A549 (cell line): ENCODE measurements around the gene TCF20. TPM values are rescaled to one million over a fixed set of nuclear protein-coding genes. Genes with fewer than 3 reads are reported as not detected.

ENCODE experiments used
- ATAC-seq, 2 experiments: fragments of 200-7000 bp in 1 of 2; fragments of >200 bp in 1 of 2; cut with Nextera tagmentation in 1 of 2; cut with Tn5 transposase in 1 of 2; 3 replicates each; pipeline versions ENCODE4 v1.8.0 to v1.9.1; 2018 to 2020; ENCODE audit warnings: mild to moderate bottlenecking in 1 of 2, moderate library complexity in 1 of 2
- CTCF ChIA-PET: fragments of 300-600 bp; sonication (Branson Sonifier 250); formaldehyde crosslinking; extraction: SDS; loops from one replicate; lab custom pipeline; 2021; ENCODE audit warnings: antibody characterized with exemption, inconsistent platforms; lab: Yijun Ruan, JAX
- POLR2A ChIA-PET: fragments of 350-600 bp; formaldehyde crosslinking; extraction: SDS; loops from one replicate; lab custom pipeline; 2021; ENCODE audit warnings: antibody characterized with exemption, inconsistent platforms; lab: Yijun Ruan, JAX
- DNase-seq, 2 experiments: peaks; one replicate each; pipeline versions ENCODE4 v3.0.0 to v3.0.0-alpha.2; 2011 to 2016; ENCODE audit warnings: low read depth in 1 of 2, low spot score in 1 of 2
- FAIRE-seq: peaks from 2 replicates; lab custom pipeline; 2011; peaks lifted over from hg19 to GRCh38; lab: Jason Lieb, UNC
- H3K27ac ChIP-seq, 2 experiments: fragments of >200 bp; sonication (Bioruptor Twin); formaldehyde crosslinking; 3 replicates each; pipeline ENCODE4 v1.5.1; 2016 to 2017
- H3K4me1 ChIP-seq: fragments of >200 bp; sonication (Bioruptor Twin); formaldehyde crosslinking; 3 replicates; pipeline ENCODE4 v1.6.1; 2016
- H3K4me2 ChIP-seq: fragments of >200 bp; sonication (Bioruptor Twin); formaldehyde crosslinking; 3 replicates; pipeline ENCODE4 v1.6.1; 2016
- H3K4me3 ChIP-seq: fragments of >200 bp; sonication (Bioruptor Twin); formaldehyde crosslinking; 3 replicates; pipeline ENCODE4 v1.5.1; 2016
- H3K9me3 ChIP-seq: fragments of >200 bp; sonication (Bioruptor Twin); formaldehyde crosslinking; 3 replicates; pipeline ENCODE4 v1.6.1; 2016
- ATOH8 ChIP-seq: fragments of 250-450 bp; sonication (Bioruptor Pico); IDR thresholded peaks from 2 replicates; pipeline ENCODE4 v1.5.0; 2020; ENCODE audit warnings: low read depth, mild to moderate bottlenecking, moderate library complexity
- BCL3 ChIP-seq: fragments of >200 bp; sonication (Bioruptor Twin); formaldehyde crosslinking; IDR thresholded peaks from 3 replicates; pipeline ENCODE4 v1.6.1; 2016
- BHLHE40 ChIP-seq: IDR thresholded peaks from 2 replicates; pipeline ENCODE4 v1.6.1; 2012; ENCODE audit warnings: low read depth, low read length, inconsistent platforms
- CBX2 ChIP-seq: fragments of 200-600 bp; sonication (generic); IDR thresholded peaks from 2 replicates; pipeline ENCODE4 v1.6.1; 2016; ENCODE audit warnings: low read depth, mild to moderate bottlenecking, borderline replicate concordance
- CBX8 ChIP-seq: fragments of 200-600 bp; sonication (generic); IDR thresholded peaks from 2 replicates; pipeline ENCODE4 v1.6.1; 2016
- CEBPB ChIP-seq, 2 experiments: fragments of >200 bp in 1 of 2; sonication (Bioruptor Twin) in 1 of 2; formaldehyde crosslinking in 1 of 2; IDR thresholded peaks; 2 replicates each; pipeline ENCODE4 v1.6.1; 2012 to 2016
- CHD2 ChIP-seq: fragments of 150-350 bp; IDR thresholded peaks from 2 replicates; pipeline ENCODE4 v1.6.1; 2014; ENCODE audit warnings: low read length; ENCODE audit not compliant: partially characterized antibody
- CTCF ChIP-seq: fragments of >200 bp; sonication (Bioruptor Twin); formaldehyde crosslinking; IDR thresholded peaks from 3 replicates; pipeline ENCODE4 v1.5.1; 2016
- EHMT2 ChIP-seq: fragments of 200-600 bp; sonication (generic); IDR thresholded peaks from 2 replicates; pipeline ENCODE4 v1.6.1; 2016; ENCODE audit warnings: antibody characterized with exemption, low read depth, mild to moderate bottlenecking, moderate library complexity
- ESRRA ChIP-seq: fragments of 150-350 bp; IDR thresholded peaks from 2 replicates; pipeline ENCODE4 v1.6.1; 2014; ENCODE audit warnings: mild to moderate bottlenecking, low read length, borderline replicate concordance
- FOSB ChIP-seq: fragments of 250-450 bp; sonication (Bioruptor Pico); IDR thresholded peaks from 2 replicates; pipeline ENCODE4 v1.5.0; 2020; ENCODE audit warnings: mild to moderate bottlenecking, moderate library complexity
- FOSL2 ChIP-seq, 2 experiments: fragments of 450-650 bp in 1 of 2; fragments of >200 bp in 1 of 2; sonication (Bioruptor Twin) in 1 of 2; formaldehyde crosslinking; IDR thresholded peaks; 2 replicates each; pipeline versions ENCODE4 v1.5.0 to v1.6.1; 2016 to 2020; ENCODE audit warnings: mild to moderate bottlenecking in 1 of 2, moderate library complexity in 1 of 2
- HES2 ChIP-seq: fragments of >200 bp; sonication (Bioruptor Twin); formaldehyde crosslinking; IDR thresholded peaks from 2 replicates; pipeline ENCODE4 v1.6.1; 2016
- HOXA7 ChIP-seq: fragments of 250-450 bp; sonication (Bioruptor Pico); IDR thresholded peaks from 2 replicates; pipeline ENCODE4 v1.5.0; 2020; ENCODE audit warnings: mild to moderate bottlenecking, moderate library complexity
- HOXB13 ChIP-seq: fragments of 250-450 bp; sonication (Bioruptor Pico); IDR thresholded peaks from 2 replicates; pipeline ENCODE4 v1.5.0; 2020; ENCODE audit warnings: low read depth, mild to moderate bottlenecking, moderate library complexity
- KDM1A ChIP-seq: fragments of 200-600 bp; sonication (generic); IDR thresholded peaks from 2 replicates; pipeline ENCODE4 v1.6.1; 2016; ENCODE audit warnings: low read depth, mild to moderate bottlenecking
- MAFK ChIP-seq: fragments of 450-650 bp; IDR thresholded peaks from 2 replicates; pipeline ENCODE4 v1.6.1; 2014; ENCODE audit not compliant: partially characterized antibody
- MAX ChIP-seq: IDR thresholded peaks from 2 replicates; pipeline ENCODE4 v1.6.1; 2012
- PHF8 ChIP-seq: fragments of 200-600 bp; sonication (generic); IDR thresholded peaks from 2 replicates; pipeline ENCODE4 v1.6.1; 2016; ENCODE audit warnings: low read depth, mild to moderate bottlenecking, antibody characterized with exemption, moderate library complexity, borderline replicate concordance
- POLR2A ChIP-seq: IDR thresholded peaks from 2 replicates; pipeline ENCODE4 v1.6.1; 2012; ENCODE audit warnings: mild to moderate bottlenecking, low read length
- RCOR1 ChIP-seq: fragments of 150-350 bp; IDR thresholded peaks from 2 replicates; pipeline ENCODE4 v1.6.1; 2014; ENCODE audit warnings: antibody characterized with exemption, low read length, low read depth
- REST ChIP-seq: fragments of 200-600 bp; sonication (generic); IDR thresholded peaks from 2 replicates; pipeline ENCODE4 v1.6.1; 2016; ENCODE audit warnings: antibody characterized with exemption, mild to moderate bottlenecking, moderate library complexity
- SMC3 ChIP-seq: fragments of >200 bp; sonication (Bioruptor Twin); formaldehyde crosslinking; IDR thresholded peaks from 3 replicates; pipeline ENCODE4 v1.6.1; 2018; ENCODE audit warnings: inconsistent platforms
- SREBF2 ChIP-seq: fragments of 450-650 bp; IDR thresholded peaks from 2 replicates; pipeline ENCODE4 v1.6.1; 2014; ENCODE audit warnings: mild to moderate bottlenecking, moderate library complexity
- ZFP36 ChIP-seq: fragments of 450-650 bp; IDR thresholded peaks from 2 replicates; pipeline ENCODE4 v1.6.1; 2014; ENCODE audit warnings: borderline replicate concordance; ENCODE audit not compliant: partially characterized antibody
- ZNF302 ChIP-seq: fragments of 250-450 bp; sonication (Bioruptor Pico); IDR thresholded peaks from 2 replicates; pipeline ENCODE4 v1.9.0; 2021; ENCODE audit warnings: inconsistent platforms, mild to moderate bottlenecking, moderate library complexity
- ZSCAN20 ChIP-seq: fragments of 250-450 bp; sonication (Bioruptor Pico); IDR thresholded peaks from 2 replicates; pipeline ENCODE4 v1.8.0; 2022; ENCODE audit warnings: mild to moderate bottlenecking, moderate library complexity
- WGBS: methylation state at CpG from one replicate; pipeline ENCODE4 v1.1.6; 2017; ENCODE audit errors: missing lambda C conversion rate; 5-methylcytosine and 5-hydroxymethylcytosine counted together
- polyA plus RNA-seq, 4 experiments: library from polyadenylated mRNA; depleted of rRNA in 3 of 4; stranded (reverse); fragments of >200 nt; fragmentation: RNase III in 1 of 4; extraction: RNeasy Plus Mini Kit Qiagen cat#74134 plus additional on column Dnase treatment in 1 of 4; gene quantifications; 2 replicates in 3 of 4; 3 replicates in 1 of 4; pipeline ENCODE4 v1.2.3, GENCODE V29; 2011 to 2017

Gene TCF20
- polyA plus RNA-seq, 2 of the 4 experiments (the other 2 are of a cell fraction) = 11.9 to 16.5 TPM

- FAIRE-seq (no peak), DNase-seq (no peak), ATAC-seq (no peak)
- WGBS = 50% methylated on average over 1 of the region's 2 CpGs
- no peak overlapping the region for H3K4me3 ChIP-seq
- no peaks in the 10 kb centered on the region for H3K9me3 ChIP-seq
- POLR2A ChIA-PET = no interaction called here
- TF ChIP-seq HES2 (no peak), HOXB13 (CRISPR knock-in tag) (no peak), ESRRA (no peak), BHLHE40 (no peak), MAFK (no peak), CBX2 (no peak), CEBPB (IDR thresholded peaks at IDR 0.05) (no peak), ZSCAN20 (CRISPR knock-in tag) (no peak), REST (no peak), CBX8 (no peak), SREBF2 (no peak), MAX (no peak), HOXA7 (CRISPR knock-in tag) (no peak), FOSL2 (IDR thresholded peaks at IDR 0.05) (no peak), FOSL2 (CRISPR knock-in tag; IDR thresholded peaks at IDR 0.05) (no peak)
- H3K4me1 ChIP-seq = peaks cover 5% of the 10 kb centered on the region; the same call in 1 of the 3 replicates
- H3K27ac ChIP-seq = no peak overlapping the region
- no peak overlapping the region for H3K4me2 ChIP-seq
- CTCF ChIA-PET = interaction anchor here (0.7 to 1.7 kb wide), 5 partner anchors 10 to 140 kb away, joined by 3 to 7 read pairs (median 4); no protein-coding TSS in a partner anchor
Measured at GRCh38 chr22:42297778-42298177, 27.3 kb upstream of the TCF20 start.

- no peak for DNase-seq
- Histone ChIP-seq H3K4me3 (no peak overlapping the region), H3K4me1 (peaks cover 5% of the 10 kb centered on the region; the same call in 1 of the 3 replicates), H3K9me3 (no peaks in the 10 kb centered on the region), H3K4me2 (no peak overlapping the region), H3K27ac (no peak overlapping the region)
- POLR2A ChIA-PET = no interaction called here
- 68% methylated on average over 2 of the region's 3 CpGs for WGBS
- no peak for FAIRE-seq
- CTCF ChIA-PET = interaction anchor here (0.7 to 1.7 kb wide), 6 partner anchors 11 to 141 kb away, joined by 3 to 7 read pairs (median 4); no protein-coding TSS in a partner anchor
- no peak for ATAC-seq
- no peak for TF ChIP-seq ZNF302 (CRISPR knock-in tag)
- no peak for TF ChIP-seq CHD2
- no peak for TF ChIP-seq PHF8
Measured at GRCh38 chr22:42296883-42297282, 26.4 kb upstream of the TCF20 start.

- H3K4me2 ChIP-seq = no peak overlapping the region
- whole genome bisulfite sequencing = 91% methylated on average over 5 of the region's 19 CpGs
- H3K27ac ChIP-seq = no peak overlapping the region
- POLR2A ChIA-PET = no interaction called here
- H3K9me3 ChIP-seq = no peaks in the 10 kb centered on the region
- CTCF ChIA-PET = interaction anchor here (0.7 to 1.7 kb wide), 5 partner anchors 9 to 141 kb away, joined by 3 to 7 read pairs (median 3); no protein-coding TSS in a partner anchor
- H3K4me1 ChIP-seq = peaks cover 5% of the 10 kb centered on the region; the same call in 1 of the 3 replicates
- ATAC-seq (no peak), FAIRE-seq (no peak), DNase-seq (no peak)
- H3K4me3 ChIP-seq = no peak overlapping the region
- TF ChIP-seq KDM1A (no peak), FOSL2 (IDR thresholded peaks at IDR 0.05) (no peak), FOSL2 (CRISPR knock-in tag; IDR thresholded peaks at IDR 0.05) (no peak), EHMT2 (no peak), SREBF2 (no peak), HOXA7 (CRISPR knock-in tag) (no peak), ZFP36 (no peak), BCL3 (no peak), RCOR1 (no peak), CBX8 (no peak), FOSB (no peak), POLR2A (no peak), ATOH8 (CRISPR knock-in tag) (no peak), SMC3 (no peak), CTCF (no peak)
Measured at GRCh38 chr22:42296381-42296853, 26.0 kb upstream of the TCF20 start.
